K562 (cell line): Measurements from ENCODE around the gene IL4R. TPM values are rescaled to one million over a fixed set of nuclear protein-coding genes. Genes with fewer than 3 reads are reported as not detected.

Experiments
- ATAC-seq: fragments of 200-7000 bp; cut with Tn5 transposase; 3 replicates; pipeline ENCODE4 v1.9.1; 2020; ENCODE audit warnings: moderate library complexity
- BruUV-seq: library from RNA; stranded (reverse); fragments of 400-500 nt; replicated peaks from 2 replicates; lab custom pipeline; 2021; lab: Mats Ljungman, UMichigan
- CTCF ChIA-PET: fragments of 300-600 bp; formaldehyde crosslinking; extraction: SDS; loops from one replicate; lab custom pipeline; 2021; ENCODE audit warnings: low intra/inter-chr PET ratio; lab: Yijun Ruan, JAX
- POLR2A ChIA-PET: fragments of 300-600, 350-650 bp; sonication (Branson Sonifier 250); formaldehyde crosslinking; extraction: SDS; loops from one replicate; lab custom pipeline; 2021; ENCODE audit warnings: antibody characterized with exemption, inconsistent platforms; lab: Yijun Ruan, JAX
- DNase-seq, 4 experiments: peaks; one replicate each; pipeline versions ENCODE4 v3.0.0 to v3.0.0-alpha.2; 2011 to 2018; ENCODE audit warnings: low spot score in 3 of 4, mixed read lengths in 3 of 4; ENCODE audit errors: extremely low read depth in 1 of 4
- FAIRE-seq: peaks from 2 replicates; lab custom pipeline; 2011; peaks lifted over from hg19 to GRCh38; lab: Jason Lieb, UNC
- H2AFZ ChIP-seq: 2 replicates; pipeline ENCODE4 v1.6.0; 2011; ENCODE audit warnings: low read depth, low read length, control low read depth, inconsistent platforms
- H3K27ac ChIP-seq: fragments of 200-600 bp; 3 replicates; pipeline ENCODE4 v1.8.0; 2011; ENCODE audit warnings: low read depth, mild to moderate bottlenecking, control low read depth, inconsistent platforms, low read length, moderate library complexity, mixed read lengths; ENCODE audit errors: extremely low read depth
- H3K27me3 ChIP-seq, 2 experiments: fragments of 300-600 bp in 1 of 2; 2 replicates in 1 of 2; 3 replicates in 1 of 2; pipeline versions ENCODE4 v1.6.0 to v1.8.0; 2011; ENCODE audit warnings: inconsistent platforms in 2 of 2, low read length in 2 of 2, mild to moderate bottlenecking in 1 of 2, mixed read lengths in 1 of 2, moderate library complexity in 1 of 2; ENCODE audit not compliant: control insufficient read depth in 2 of 2, insufficient read depth in 2 of 2
- H3K36me3 ChIP-seq: fragments of 300-600 bp; 3 replicates; pipeline ENCODE4 v1.8.0; 2011; ENCODE audit warnings: mild to moderate bottlenecking, low read length, inconsistent platforms; ENCODE audit not compliant: control insufficient read depth, insufficient read depth
- H3K4me1 ChIP-seq, 2 experiments: fragments of 200-600 bp in 1 of 2; replicated peaks in 1 of 2; 2 replicates in 1 of 2; 3 replicates in 1 of 2; pipeline versions ENCODE4 v1.5.1 to v1.8.0; 2011; ENCODE audit warnings: inconsistent platforms in 2 of 2, low read length in 2 of 2, mild to moderate bottlenecking in 1 of 2, mixed read lengths in 1 of 2, moderate library complexity in 1 of 2; ENCODE audit not compliant: control insufficient read depth in 2 of 2, insufficient read depth in 2 of 2
- H3K4me2 ChIP-seq: 2 replicates; pipeline ENCODE4 v1.6.1; 2011; ENCODE audit warnings: low read length, control low read depth, inconsistent platforms, mixed read lengths; ENCODE audit not compliant: insufficient read depth
- H3K4me3 ChIP-seq: fragments of 200-600 bp; sonication (generic), shearing (Covaris generic); 2 replicates; pipeline ENCODE4 v1.5.1; 2016; ENCODE audit warnings: control low read depth, inconsistent platforms
- H3K79me2 ChIP-seq: fragments of 200-600 bp; 3 replicates; pipeline ENCODE4 v1.8.0; 2011; ENCODE audit warnings: low read length, inconsistent platforms; ENCODE audit not compliant: control insufficient read depth, insufficient read depth
- H3K9ac ChIP-seq, 2 experiments: 2 replicates each; pipeline versions ENCODE4 v1.6.0 to v1.6.1; 2011; ENCODE audit warnings: low read depth in 2 of 2, low read length in 2 of 2, control low read depth in 1 of 2, inconsistent platforms in 1 of 2, mild to moderate bottlenecking in 1 of 2, mixed read lengths in 1 of 2; ENCODE audit not compliant: insufficient read depth in 1 of 2
- H3K9me1 ChIP-seq: one replicate; pipeline ENCODE4 v1.6.0; 2011; ENCODE audit warnings: inconsistent platforms, mild to moderate bottlenecking, low read length, moderate library complexity; ENCODE audit not compliant: control insufficient read depth, insufficient read depth
- H3K9me3 ChIP-seq: replicated peaks from 2 replicates; pipeline ENCODE4 v1.5.1; 2011; ENCODE audit warnings: low read depth, low read length, inconsistent platforms; ENCODE audit not compliant: control insufficient read depth, insufficient read depth
- H4K20me1 ChIP-seq: replicated peaks from 2 replicates; pipeline ENCODE4 v1.6.1; 2011; ENCODE audit warnings: low read length, inconsistent platforms, mixed read lengths; ENCODE audit not compliant: control insufficient read depth, insufficient read depth
- ATF7 ChIP-seq: fragments of 450-650 bp; IDR thresholded peaks from 2 replicates; pipeline ENCODE4 v1.7.1; 2014; ENCODE audit warnings: mild to moderate bottlenecking, moderate library complexity
- CEBPG ChIP-seq, 3 experiments: fragments of 200-800 bp in 1 of 3; sonication (Bioruptor generic) in 1 of 3; sonication (generic) in 1 of 3; formaldehyde crosslinking in 1 of 3; IDR thresholded peaks in 2 of 3; conservative IDR thresholded peaks in 1 of 3; 2 replicates each; pipeline versions ENCODE4 v1.6.1 to v1.8.0; 2016 to 2022; ENCODE audit warnings: missing compliant biosample characterization in 2 of 3, missing genetic modification characterization in 2 of 3, mild to moderate bottlenecking in 1 of 3, missing genetic modification reagents in 1 of 3
- CHD2 ChIP-seq: IDR thresholded peaks from 2 replicates; pipeline ENCODE4 v1.6.1; 2011; ENCODE audit warnings: low read depth, low read length
- KDM4B ChIP-seq, 2 experiments: fragments of 450-650 bp in 1 of 2; sonication (generic) in 1 of 2; IDR thresholded peaks; 2 replicates each; pipeline ENCODE4 v1.6.1; 2016 to 2017; ENCODE audit warnings: borderline replicate concordance in 2 of 2, antibody characterized with exemption in 1 of 2, low read depth in 1 of 2, mild to moderate bottlenecking in 1 of 2
- LCOR ChIP-seq: sonication (generic); formaldehyde crosslinking; IDR thresholded peaks from 2 replicates; pipeline ENCODE4 v1.8.0; 2022; ENCODE audit warnings: mild to moderate bottlenecking, missing genetic modification reagents
- SMAD1 ChIP-seq: fragments of 150-350 bp; IDR thresholded peaks from 2 replicates; pipeline ENCODE4 v1.6.1; 2014; ENCODE audit warnings: low read length, low read depth; ENCODE audit not compliant: partially characterized antibody
- SP2 ChIP-seq: IDR thresholded peaks from 2 replicates; pipeline ENCODE4 v1.6.1; 2011; ENCODE audit warnings: mild to moderate bottlenecking, low read depth, low read length, moderate library complexity; ENCODE audit not compliant: poor library complexity, severe bottlenecking; ENCODE audit errors: extremely low read depth
- TSC22D4 ChIP-seq: fragments of 450-650 bp; IDR thresholded peaks from 2 replicates; pipeline ENCODE4 v1.6.1; 2016; ENCODE audit warnings: missing genetic modification characterization, missing biosample characterization, control low read depth
- ZBTB11 ChIP-seq, 3 experiments: fragments of 200-800 bp in 1 of 3; fragments of 250-450 bp in 1 of 3; fragments of 450-650 bp in 1 of 3; sonication (Bioruptor Pico) in 1 of 3; sonication (Bioruptor generic) in 1 of 3; formaldehyde crosslinking in 1 of 3; IDR thresholded peaks; 2 replicates each; pipeline versions ENCODE4 v1.6.1 to v1.8.0; 2016 to 2022; ENCODE audit warnings: mild to moderate bottlenecking in 2 of 3, missing genetic modification characterization in 2 of 3, missing compliant biosample characterization in 1 of 3, moderate library complexity in 1 of 3
- ZFP1 ChIP-seq: fragments of 450-650 bp; formaldehyde crosslinking; IDR thresholded peaks from 2 replicates; pipeline ENCODE4 v1.4.0; 2020; ENCODE audit warnings: mild to moderate bottlenecking, mixed read lengths
- ZHX1 ChIP-seq: fragments of 150-350 bp; conservative IDR thresholded peaks from 2 replicates; pipeline ENCODE4 v1.6.1; 2014; ENCODE audit warnings: low read length
- ZNF133 ChIP-seq: fragments of 250-450 bp; sonication (Bioruptor Pico); IDR thresholded peaks from 2 replicates; pipeline ENCODE4 v1.4.0; 2020; ENCODE audit warnings: mild to moderate bottlenecking
- ZNF740 ChIP-seq, 3 experiments: fragments of 200-800 bp in 1 of 3; sonication (Bioruptor generic) in 1 of 3; sonication (generic) in 1 of 3; formaldehyde crosslinking in 1 of 3; IDR thresholded peaks; 2 replicates each; pipeline versions ENCODE4 v1.6.1 to v1.8.0; 2016 to 2022; ENCODE audit warnings: mild to moderate bottlenecking in 2 of 3, missing compliant biosample characterization in 2 of 3, missing genetic modification characterization in 2 of 3, missing genetic modification reagents in 1 of 3
- WGBS: fragments of 100-300 bp; shearing (Covaris generic); methylation state at CpG from one replicate; pipeline ENCODE4 v1.1.6; 2016; ENCODE audit warnings: low coverage, mixed read lengths; ENCODE audit not compliant: insufficient coverage; ENCODE audit errors: missing lambda C conversion rate; 5-methylcytosine and 5-hydroxymethylcytosine counted together
- in situ Hi-C: fragments of 300-500 bp; cut with MboI; formaldehyde crosslinking; loops from 4 replicates; pipeline ENCODE4 v1.15.0; 2018; ENCODE audit warnings: inconsistent platforms, mixed read lengths
- intact Hi-C: fragments of 100-400 bp; cut with micrococcal nuclease; formaldehyde crosslinking; loops from 2 replicates; pipeline ENCODE4 v1.14.2; 2022
- polyA plus RNA-seq, 8 experiments: library from polyadenylated mRNA; depleted of rRNA in 4 of 8; stranded (reverse) in 5 of 8; unstranded in 3 of 8; fragments of >200 nt; fragmentation: Nextera tagmentation in 2 of 8; fragmentation: Illumina TruSeq in 1 of 8; extraction: Ambion mirVana in 2 of 8; extraction: Trizol in 1 of 8; gene quantifications; 2 replicates each; pipeline versions ENCODE4 v1.2.1 to v1.2.3, GENCODE V29; 2011 to 2014; ENCODE audit warnings: inconsistent platforms in 1 of 8, missing spikeins in 1 of 8
- total RNA-seq, 7 experiments: library from RNA; depleted of rRNA in 6 of 7; stranded (reverse); fragments of >200 nt in 6 of 7; fragmentation: Illumina TruSeq in 2 of 7; extraction: Trizol in 2 of 7; gene quantifications; 2 replicates each; pipeline versions ENCODE4 v1.2.1 to v1.2.3, GENCODE V29; 2011 to 2021; ENCODE audit warnings: low replicate concordance in 1 of 7

IL4R gene
- total and polyA plus RNA-seq, 9 of the 15 experiments (the other 6 are each of a cell fraction or from before 2014, with no cell fraction given) = 0.17 to 5.8 (median 3.3) TPM

DNA sequence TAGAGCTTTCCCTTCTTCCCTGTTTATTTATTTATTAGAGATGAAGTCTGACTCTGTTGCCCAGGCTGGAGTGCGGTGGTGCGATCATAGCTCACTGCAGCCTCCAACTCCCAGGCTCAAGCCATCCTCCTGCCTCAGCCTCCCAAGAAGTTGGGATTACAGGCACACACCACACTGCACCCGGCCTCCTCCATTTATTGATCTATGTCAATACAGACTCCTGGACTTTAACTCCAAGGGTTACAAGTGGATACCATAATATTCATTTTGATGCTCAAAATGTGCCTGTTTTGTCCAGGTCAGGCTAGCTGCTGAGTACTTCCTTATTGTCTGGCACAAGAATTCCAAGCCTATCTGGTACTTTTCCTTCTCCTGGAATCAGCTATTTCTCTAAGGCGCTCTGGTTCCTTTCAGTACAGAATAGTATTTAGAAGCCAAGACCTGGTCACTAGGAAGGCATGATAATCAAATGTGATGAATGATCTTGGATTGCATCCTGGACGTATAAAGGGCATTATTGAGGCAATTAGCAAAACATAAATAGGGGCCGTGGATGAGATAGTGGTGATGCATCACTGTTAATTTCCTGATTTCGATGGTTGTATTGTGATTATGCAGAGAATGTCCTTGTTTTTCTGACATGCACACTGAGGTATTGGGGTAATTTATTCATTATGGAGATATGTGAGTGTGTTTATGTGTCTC lies 21.7 kb downstream of the IL4R start:
- H3K4me1 ChIP-seq = no peaks in the 10 kb centered on the region
- WGBS = 0% methylated on average over 1 of the region's 7 CpGs
- DNase-seq = no peak
- H4K20me1 ChIP-seq = no peaks in the 10 kb centered on the region
- ChIA-PET CTCF (no interaction called here), POLR2A (no interaction called here)
- H3K4me3 ChIP-seq = no peak overlapping the region
- H3K36me3 ChIP-seq = no peaks in the 10 kb centered on the region
- no TSS peak for BruUV-seq
- no peak overlapping the region for H3K4me2 ChIP-seq
- no peak for ATAC-seq
- H3K9me3 ChIP-seq = no peaks in the 10 kb centered on the region
- in situ Hi-C loops (no loop called here), intact Hi-C loops (no loop called here)
- FAIRE-seq = no peak
- no peak overlapping the region for H2AFZ ChIP-seq
- H3K9ac ChIP-seq = no peak overlapping the region
- no peak overlapping the region for H3K27ac ChIP-seq
- no peaks in the 10 kb centered on the region for H3K9me1 ChIP-seq
- no peaks in the 10 kb centered on the region for H3K27me3 ChIP-seq
- no peaks in the 10 kb centered on the region for H3K79me2 ChIP-seq
- TF ChIP-seq ZNF740 (CRISPR knock-in tag; IDR thresholded peaks at IDR 0.05) (no peak), ZNF740 (tag; IDR thresholded peaks at IDR 0.05) (no peak), SP2 (no peak), ATF7 (no peak), ZNF133 (no peak), TSC22D4 (tag) (no peak), KDM4B (IDR thresholded peaks at IDR 0.05; ENCODE audit: borderline replicate concordance in 2 of 2, low read depth in 1 of 2) (no peak), ZBTB11 (CRISPR knock-in tag; IDR thresholded peaks at IDR 0.05) (no peak), ZHX1 (no peak), SMAD1 (no peak), CHD2 (no peak), CEBPG (CRISPR knock-in tag; IDR thresholded peaks at IDR 0.05) (no peak), CEBPG (tag; conservative IDR thresholded peaks at IDR 0.05 in 1 of 2, IDR thresholded peaks at IDR 0.05 in 1 of 2) (no peak), LCOR (CRISPR knock-in tag) (no peak), ZFP1 (CRISPR knock-in tag) (no peak)
